BLaER1 (cell line): ENCODE results near the gene ARHGAP4.
A peak's percentile ranks its signal among the peaks of the same experiment; 100 is the strongest.

Source experiments
- H3K27ac ChIP-seq: shearing (Covaris generic); formaldehyde crosslinking; 2 replicates; pipeline ENCODE4 v1.8.1; 2022
- H3K27me3 ChIP-seq: shearing (Covaris generic); formaldehyde crosslinking; 2 replicates; pipeline ENCODE4 v1.8.1; 2022
- H3K36me3 ChIP-seq: shearing (Covaris generic); formaldehyde crosslinking; 2 replicates; pipeline ENCODE4 v1.8.1; 2022
- H3K4me1 ChIP-seq: shearing (Covaris generic); formaldehyde crosslinking; 2 replicates; pipeline ENCODE4 v1.8.1; 2022
- H3K4me2 ChIP-seq: shearing (Covaris generic); formaldehyde crosslinking; 2 replicates; pipeline ENCODE4 v1.8.1; 2022
- H3K4me3 ChIP-seq: shearing (Covaris generic); formaldehyde crosslinking; 2 replicates; pipeline ENCODE4 v1.8.1; 2022
- H3K9ac ChIP-seq: shearing (Covaris generic); formaldehyde crosslinking; 2 replicates; pipeline ENCODE4 v1.8.1; 2022
- H3K9me3 ChIP-seq: shearing (Covaris generic); formaldehyde crosslinking; 2 replicates; pipeline ENCODE4 v1.8.1; 2022
- H4K20me1 ChIP-seq: shearing (Covaris generic); formaldehyde crosslinking; 2 replicates; pipeline ENCODE4 v1.8.1; 2022
- Cebpa-rat ChIP-seq: shearing (Covaris generic); IDR thresholded peaks from 2 replicates; pipeline ENCODE4 v1.8.1; 2022

ARHGAP4 gene

GRCh38 chrX:153866302-153867019 is 59.6 kb downstream of the ARHGAP4 start:
- Histone ChIP-seq H3K4me1 (peaks cover 35% of the 10 kb centered on the region), H3K4me2 (no peak overlapping the region), H3K27ac (no peak overlapping the region), H3K9ac (no peak overlapping the region), H3K36me3 (peaks cover 22% of the 10 kb centered on the region; the same call in 1 of the 2 replicates), H3K9me3 (no peaks in the 10 kb centered on the region; the same call in 1 of the 2 replicates), H4K20me1 (peaks cover 57% of the 10 kb centered on the region; the same call in 1 of the 2 replicates), H3K4me3 (no peak overlapping the region), H3K27me3 (peaks cover 71% of the 10 kb centered on the region)
- TF ChIP-seq Cebpa-rat, result no peak

GRCh38 chrX:153865685-153866084 is 60.4 kb downstream of the ARHGAP4 start:
- peaks cover 55% of the 10 kb centered on the region; the same call in 1 of the 2 replicates for H4K20me1 ChIP-seq
- H3K36me3 ChIP-seq, result peaks cover 22% of the 10 kb centered on the region; the same call in 1 of the 2 replicates
- peaks cover 41% of the 10 kb centered on the region for H3K4me1 ChIP-seq
- H3K9ac ChIP-seq, result no peak overlapping the region
- H3K27me3 ChIP-seq, result peaks cover 77% of the 10 kb centered on the region
- H3K4me3 ChIP-seq, result no peak overlapping the region
- no peak overlapping the region for H3K27ac ChIP-seq
- no peak for TF ChIP-seq Cebpa-rat
- H3K9me3 ChIP-seq, result no peaks in the 10 kb centered on the region; the same call in 1 of the 2 replicates
- H3K4me2 ChIP-seq, result no peak overlapping the region

GRCh38 chrX:153865321-153865580 is 60.8 kb downstream of the ARHGAP4 start:
- peaks cover 51% of the 10 kb centered on the region; the same call in 1 of the 2 replicates for H4K20me1 ChIP-seq
- H3K4me2 ChIP-seq, result no peak overlapping the region
- peaks cover 22% of the 10 kb centered on the region; the same call in 1 of the 2 replicates for H3K36me3 ChIP-seq
- no peak overlapping the region for H3K27ac ChIP-seq
- no peak overlapping the region for H3K4me3 ChIP-seq
- no peak for TF ChIP-seq Cebpa-rat
- H3K4me1 ChIP-seq, result peaks cover 38% of the 10 kb centered on the region
- H3K9ac ChIP-seq, result no peak overlapping the region
- peaks cover 75% of the 10 kb centered on the region for H3K27me3 ChIP-seq
- no peaks in the 10 kb centered on the region; the same call in 1 of the 2 replicates for H3K9me3 ChIP-seq

- peak overlapping the region; percentile 53 for H3K4me2 ChIP-seq
- no peak overlapping the region for H3K27ac ChIP-seq
- H3K4me1 ChIP-seq, result peaks cover 33% of the 10 kb centered on the region
- no peak overlapping the region for H3K4me3 ChIP-seq
- no peak overlapping the region for H3K9ac ChIP-seq
- peaks cover 52% of the 10 kb centered on the region; the same call in 1 of the 2 replicates for H4K20me1 ChIP-seq
- H3K9me3 ChIP-seq, result no peaks in the 10 kb centered on the region; the same call in 1 of the 2 replicates
- H3K27me3 ChIP-seq, result peaks cover 77% of the 10 kb centered on the region
- peaks cover 20% of the 10 kb centered on the region; the same call in 1 of the 2 replicates for H3K36me3 ChIP-seq
- no peak for TF ChIP-seq Cebpa-rat
These were observed 61.3 kb downstream of the ARHGAP4 start for GRCh38 chrX:153864561-153865320.

GRCh38 chrX:153864101-153864500 is 62.0 kb downstream of the ARHGAP4 start:
- TF ChIP-seq Cebpa-rat, result no peak
- Histone ChIP-seq H3K27ac (no peak overlapping the region), H3K4me1 (peaks cover 33% of the 10 kb centered on the region), H4K20me1 (peaks cover 48% of the 10 kb centered on the region; the same call in 1 of the 2 replicates), H3K27me3 (peaks cover 77% of the 10 kb centered on the region), H3K9ac (no peak overlapping the region), H3K4me3 (no peak overlapping the region), H3K36me3 (peaks cover 14% of the 10 kb centered on the region; the same call in 1 of the 2 replicates), H3K4me2 (peak overlapping the region; percentile 53), H3K9me3 (no peaks in the 10 kb centered on the region; the same call in 1 of the 2 replicates)

- H3K27me3 ChIP-seq, result peaks cover 77% of the 10 kb centered on the region
- no peak for TF ChIP-seq Cebpa-rat
- peaks cover 33% of the 10 kb centered on the region for H3K4me1 ChIP-seq
- H3K4me3 ChIP-seq, result no peak overlapping the region
- peaks cover 41% of the 10 kb centered on the region; the same call in 1 of the 2 replicates for H4K20me1 ChIP-seq
- H3K9ac ChIP-seq, result no peak overlapping the region
- H3K4me2 ChIP-seq, result peak overlapping the region; percentile 53
- H3K9me3 ChIP-seq, result peaks cover 6% of the 10 kb centered on the region
- no peak overlapping the region for H3K27ac ChIP-seq
- H3K36me3 ChIP-seq, result peaks cover 11% of the 10 kb centered on the region; the same call in 1 of the 2 replicates
These were observed 62.6 kb downstream of the ARHGAP4 start for GRCh38 chrX:153863251-153863991.

GRCh38 chrX:153862369-153863250 is 63.5 kb downstream of the ARHGAP4 start:
- Histone ChIP-seq H3K4me1 (peaks cover 33% of the 10 kb centered on the region), H3K27me3 (peaks cover 79% of the 10 kb centered on the region), H3K9me3 (peaks cover 6% of the 10 kb centered on the region), H3K4me3 (no peak overlapping the region), H3K9ac (no peak overlapping the region), H3K36me3 (peaks cover 9% of the 10 kb centered on the region; the same call in 1 of the 2 replicates), H3K4me2 (peak overlapping the region; percentile 53), H3K27ac (no peak overlapping the region), H4K20me1 (peaks cover 38% of the 10 kb centered on the region; the same call in 1 of the 2 replicates)
- TF ChIP-seq Cebpa-rat, result no peak

GRCh38 chrX:153861733-153862310 is 64.2 kb downstream of the ARHGAP4 start:
- Histone ChIP-seq H3K4me3 (no peak overlapping the region), H3K4me2 (no peak overlapping the region), H3K4me1 (peaks cover 34% of the 10 kb centered on the region), H3K9me3 (peaks cover 7% of the 10 kb centered on the region), H4K20me1 (peaks cover 38% of the 10 kb centered on the region; the same call in 1 of the 2 replicates), H3K27me3 (peaks cover 79% of the 10 kb centered on the region), H3K36me3 (peaks cover 2% of the 10 kb centered on the region; the same call in 1 of the 2 replicates), H3K27ac (no peak overlapping the region), H3K9ac (no peak overlapping the region)
- no peak for TF ChIP-seq Cebpa-rat
